Stimulated activated effector memory CD8-positive, alpha-beta T cell treated with anti-CD3 and anti-CD28 coated beads, Interleukin-12 subunit alpha, Interleukin-12 subunit beta, amount 100 ng/mL, for 72 hours (primary cell): ENCODE results near the gene ENOX2.
A peak's percentile ranks its signal among the peaks of the same experiment; 100 is the strongest.
"Not testable (repeated sequence)": the region's sequence is repeated elsewhere in the genome, so short reads cannot be mapped to it uniquely, and the experiment has no call there.

Source experiments
- ATAC-seq: fragments of 150-1000 bp; cut with Tn5 transposase; 2 replicates; pipeline ENCODE4 v1.10.0; 2021
- DNase-seq, 2 donors: peaks; one replicate each; pipeline ENCODE4 v3.0.0; 2021 to 2022; ENCODE audit warnings: low spot score in 2 of 2
- H3K27ac Mint-ChIP-seq: one replicate; pipeline ENCODE4 v1.8.0; 2022; ENCODE audit warnings: mild to moderate bottlenecking, mixed read lengths
- H3K36me3 Mint-ChIP-seq: one replicate; pipeline ENCODE4 v1.8.0; 2022; ENCODE audit warnings: mild to moderate bottlenecking, mixed read lengths
- H3K4me1 Mint-ChIP-seq: one replicate; pipeline ENCODE4 v1.8.0; 2022; ENCODE audit warnings: mixed read lengths
- H3K4me3 Mint-ChIP-seq: one replicate; pipeline ENCODE4 v1.8.0; 2022; ENCODE audit warnings: mild to moderate bottlenecking, mixed read lengths
- H3K9me3 Mint-ChIP-seq: one replicate; pipeline ENCODE4 v1.8.0; 2022; ENCODE audit warnings: mixed read lengths

ENOX2 gene

GRCh38 chrX:130848763-130849162 lies 54.2 kb downstream of the ENOX2 start:
- no peak overlapping the region for H3K27ac Mint-ChIP-seq
- no peaks in the 10 kb centered on the region for H3K9me3 Mint-ChIP-seq
- no peak for DNase-seq
- H3K4me1 Mint-ChIP-seq, result no peaks in the 10 kb centered on the region
- no peak overlapping the region for H3K4me3 Mint-ChIP-seq
- H3K36me3 Mint-ChIP-seq, result no peaks in the 10 kb centered on the region
- no peak for ATAC-seq

- peaks cover 7% of the 10 kb centered on the region for H3K4me1 Mint-ChIP-seq
- ATAC-seq (no peak), DNase-seq (no peak)
- no peaks in the 10 kb centered on the region for H3K9me3 Mint-ChIP-seq
- no peak overlapping the region for H3K27ac Mint-ChIP-seq
- H3K36me3 Mint-ChIP-seq, result no peaks in the 10 kb centered on the region
- H3K4me3 Mint-ChIP-seq, result no peak overlapping the region
These were observed 56.3 kb downstream of the ENOX2 start for GRCh38 chrX:130846746-130847145.

DNA sequence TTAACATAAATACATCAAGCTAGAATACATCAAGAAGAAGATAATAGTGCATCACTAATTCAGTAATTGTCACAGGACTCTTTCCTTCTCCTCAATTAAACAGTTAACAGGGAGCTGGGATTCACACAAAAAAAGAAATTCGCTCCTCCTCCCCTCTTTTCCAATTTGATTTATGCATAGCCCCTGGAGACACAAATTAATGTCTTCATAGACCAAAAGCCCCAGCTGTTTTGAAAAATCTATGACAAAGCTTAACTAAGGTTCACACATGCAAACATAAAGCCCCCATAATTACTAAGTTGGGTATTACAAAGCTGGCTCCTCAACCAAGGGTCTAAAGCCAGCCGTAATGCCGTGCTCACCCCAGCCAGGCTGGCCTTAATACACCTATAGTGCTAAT lies 61.2 kb downstream of the ENOX2 start:
- H3K4me3 Mint-ChIP-seq, result no peak overlapping the region
- ATAC-seq (no peak), DNase-seq (no peak)
- H3K9me3 Mint-ChIP-seq, result no peaks in the 10 kb centered on the region
- no peak overlapping the region for H3K27ac Mint-ChIP-seq
- H3K36me3 Mint-ChIP-seq, result no peaks in the 10 kb centered on the region
- H3K4me1 Mint-ChIP-seq, result peaks cover 7% of the 10 kb centered on the region

GRCh38 chrX:130840345-130840744 lies 62.7 kb downstream of the ENOX2 start:
- DNase-seq (no peak), ATAC-seq (no peak)
- Mint-ChIP-seq H3K9me3 (no peaks in the 10 kb centered on the region), H3K4me1 (peaks cover 7% of the 10 kb centered on the region), H3K36me3 (no peaks in the 10 kb centered on the region), H3K27ac (no peak overlapping the region), H3K4me3 (no peak overlapping the region)

GRCh38 chrX:130836447-130836846 lies 66.6 kb downstream of the ENOX2 start:
- Mint-ChIP-seq H3K4me1 (peaks cover 14% of the 10 kb centered on the region), H3K4me3 (no peak overlapping the region), H3K9me3 (no peaks in the 10 kb centered on the region), H3K36me3 (no peaks in the 10 kb centered on the region), H3K27ac (no peak overlapping the region)
- ATAC-seq (no peak), DNase-seq (no peak)

DNA sequence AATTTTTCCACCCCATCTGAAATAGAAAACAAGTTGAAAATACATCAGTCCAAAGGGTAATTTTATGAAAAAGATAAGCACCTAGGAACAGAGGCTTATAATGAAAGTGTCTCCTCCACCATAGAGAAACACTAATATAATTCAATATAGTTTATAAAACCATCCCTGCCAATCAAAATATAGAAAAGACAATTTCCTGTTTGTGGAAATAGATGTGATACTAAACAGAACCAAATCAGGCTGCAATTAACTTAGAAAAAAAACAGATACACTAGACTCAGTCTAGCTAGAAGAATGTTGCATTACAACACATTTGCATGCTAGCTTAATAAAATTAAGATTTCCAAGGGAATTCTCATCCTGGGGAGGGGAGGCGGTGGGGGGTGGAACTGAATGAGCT lies 68.2 kb downstream of the ENOX2 start:
- Mint-ChIP-seq H3K36me3 (no peaks in the 10 kb centered on the region), H3K4me1 (peaks cover 23% of the 10 kb centered on the region)
- ATAC-seq, result no peak

DNA sequence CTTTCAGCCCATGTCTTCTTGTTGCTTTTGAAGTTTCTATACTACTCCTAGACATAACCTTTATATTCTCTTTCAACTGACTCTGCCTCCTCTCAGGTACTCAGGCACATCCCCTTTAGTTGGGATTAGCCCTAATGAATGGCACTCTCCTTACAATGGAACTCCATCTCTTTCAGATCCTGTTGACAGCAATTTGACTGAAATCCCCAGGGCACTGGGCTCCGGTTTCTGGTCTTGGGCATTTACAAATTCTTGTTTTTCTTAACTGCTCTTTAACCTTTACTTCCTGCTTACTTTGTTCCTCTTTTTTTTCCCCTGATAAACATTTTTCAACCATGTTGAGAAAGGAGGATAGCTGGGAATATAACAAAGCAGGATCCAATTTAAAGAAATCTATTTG lies 68.9 kb downstream of the ENOX2 start:
- ATAC-seq, result no peak
- Mint-ChIP-seq H3K27ac (no peak overlapping the region), H3K36me3 (no peaks in the 10 kb centered on the region), H3K4me1 (peaks cover 23% of the 10 kb centered on the region), H3K4me3 (no peak overlapping the region), H3K9me3 (no peaks in the 10 kb centered on the region)
- no peak for DNase-seq

More for the DNA sequence above, 68.2 kb downstream of the ENOX2 start:
- DNase-seq, result no peak
- H3K4me3 Mint-ChIP-seq, result no peak overlapping the region
- no peaks in the 10 kb centered on the region for H3K9me3 Mint-ChIP-seq
- H3K27ac Mint-ChIP-seq, result no peak overlapping the region

- no peak for DNase-seq
- Mint-ChIP-seq H3K27ac (no peak overlapping the region), H3K4me3 (no peak overlapping the region), H3K9me3 (no peaks in the 10 kb centered on the region), H3K36me3 (no peaks in the 10 kb centered on the region), H3K4me1 (peaks cover 23% of the 10 kb centered on the region)
- ATAC-seq, result no peak
These were observed 71.7 kb downstream of the ENOX2 start for GRCh38 chrX:130831347-130831722.

GRCh38 chrX:130830599-130831346 lies 72.2 kb downstream of the ENOX2 start:
- ATAC-seq (no peak), DNase-seq (no peak)
- Mint-ChIP-seq H3K9me3 (no peaks in the 10 kb centered on the region), H3K4me3 (no peak overlapping the region), H3K4me1 (peaks cover 23% of the 10 kb centered on the region), H3K27ac (peak overlapping the region; percentile 24), H3K36me3 (no peaks in the 10 kb centered on the region)

GRCh38 chrX:130829526-130830515 lies 73.2 kb downstream of the ENOX2 start:
- Mint-ChIP-seq H3K36me3 (no peaks in the 10 kb centered on the region), H3K4me3 (no peak overlapping the region), H3K4me1 (peaks cover 23% of the 10 kb centered on the region), H3K27ac (peak overlapping the region; percentile 24), H3K9me3 (no peaks in the 10 kb centered on the region)
- ATAC-seq (no peak), DNase-seq (no peak)

DNA sequence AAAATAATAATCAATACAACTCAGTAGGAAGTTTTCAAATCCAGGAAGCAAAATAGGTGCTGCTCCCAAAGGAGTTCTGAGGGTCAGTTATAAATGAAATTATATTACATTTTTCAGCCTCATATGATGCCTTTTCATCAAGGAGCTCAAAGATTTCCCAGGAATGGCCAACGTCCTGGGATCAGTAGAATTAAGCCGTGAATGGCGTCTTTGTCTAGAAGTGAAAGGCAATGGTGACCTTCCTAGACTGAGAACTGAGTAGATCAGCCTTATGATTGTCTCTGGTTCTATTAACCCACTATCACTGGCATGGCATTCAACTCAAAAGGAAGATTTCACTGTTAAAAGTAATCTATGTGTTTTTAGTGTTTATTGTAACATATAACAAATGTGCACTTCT lies 74.4 kb downstream of the ENOX2 start:
- peaks cover 23% of the 10 kb centered on the region for H3K4me1 Mint-ChIP-seq
- DNase-seq (no peak), ATAC-seq (no peak)
- H3K9me3 Mint-ChIP-seq, result no peaks in the 10 kb centered on the region
- H3K4me3 Mint-ChIP-seq, result no peak overlapping the region
- no peaks in the 10 kb centered on the region for H3K36me3 Mint-ChIP-seq
- no peak overlapping the region for H3K27ac Mint-ChIP-seq

DNA sequence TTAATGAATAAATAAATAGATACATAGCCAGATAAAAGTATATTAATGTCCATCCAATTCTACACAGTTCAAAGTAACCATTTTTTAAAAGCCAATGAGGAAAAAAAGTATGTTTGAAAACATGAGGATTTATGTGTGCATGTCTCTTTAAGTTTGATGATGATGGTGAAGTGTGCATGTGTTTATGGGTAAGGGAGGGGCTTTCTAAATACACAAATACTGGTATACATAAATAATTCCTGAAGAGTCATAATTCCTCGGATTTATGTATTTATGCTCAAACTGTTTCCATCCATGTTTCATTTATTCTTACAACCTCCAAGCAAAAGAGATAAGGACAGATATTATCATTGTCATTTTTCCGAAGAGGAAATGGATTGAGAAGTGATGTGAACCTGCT lies 75.4 kb downstream of the ENOX2 start:
- no peak for DNase-seq
- H3K4me3 Mint-ChIP-seq, result no peak overlapping the region
- H3K27ac Mint-ChIP-seq, result no peak overlapping the region
- no peak for ATAC-seq
- H3K9me3 Mint-ChIP-seq, result no peaks in the 10 kb centered on the region
- peaks cover 15% of the 10 kb centered on the region for H3K4me1 Mint-ChIP-seq
- H3K36me3 Mint-ChIP-seq, result no peaks in the 10 kb centered on the region

DNA sequence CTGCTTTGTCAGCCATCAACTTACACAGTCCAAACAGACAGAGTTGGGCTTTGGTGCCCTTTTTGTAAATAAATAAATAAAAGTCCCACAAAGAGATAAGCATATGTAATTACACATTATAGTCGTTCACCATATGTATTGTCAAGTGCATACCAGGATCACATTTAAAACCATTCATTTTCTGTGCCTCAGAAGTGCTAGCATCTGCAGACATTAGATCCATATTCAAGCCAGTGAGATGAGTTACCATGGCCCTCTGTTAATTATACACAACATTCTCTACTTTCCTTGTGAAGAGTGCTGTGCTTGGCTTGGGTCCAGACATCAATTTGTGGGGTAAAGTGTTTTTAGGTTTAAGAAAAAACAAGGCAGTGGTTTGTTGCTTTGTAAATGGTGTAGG lies 76.8 kb downstream of the ENOX2 start:
- peaks cover 8% of the 10 kb centered on the region for H3K4me1 Mint-ChIP-seq
- no peaks in the 10 kb centered on the region for H3K9me3 Mint-ChIP-seq
- H3K36me3 Mint-ChIP-seq, result no peaks in the 10 kb centered on the region
- no peak overlapping the region for H3K4me3 Mint-ChIP-seq
- no peak overlapping the region for H3K27ac Mint-ChIP-seq
- DNase-seq (no peak), ATAC-seq (no peak)

DNA sequence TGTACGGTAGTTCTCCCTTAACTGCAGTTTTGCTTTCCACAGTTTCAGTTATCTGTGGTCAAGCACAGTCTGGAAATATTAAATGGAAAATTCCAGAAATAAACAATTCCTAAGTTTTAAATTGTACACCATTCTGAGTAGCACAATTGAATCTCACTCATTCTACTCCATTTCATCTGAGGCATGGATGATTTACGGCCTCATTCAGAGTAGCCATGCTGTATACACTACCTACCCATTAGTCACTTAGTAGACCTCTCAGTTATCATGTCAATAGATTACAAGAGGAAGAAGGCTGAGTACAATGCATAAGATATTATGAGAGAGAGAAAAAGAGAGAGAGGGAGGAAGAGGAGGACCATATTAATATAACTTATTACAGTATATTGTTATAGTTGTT lies 77.5 kb downstream of the ENOX2 start:
- no peak for ATAC-seq
- no peak for DNase-seq
- no peak overlapping the region for H3K27ac Mint-ChIP-seq
- H3K36me3 Mint-ChIP-seq, result no peaks in the 10 kb centered on the region
- peaks cover 8% of the 10 kb centered on the region for H3K4me1 Mint-ChIP-seq
- no peak overlapping the region for H3K4me3 Mint-ChIP-seq
- H3K9me3 Mint-ChIP-seq, result no peaks in the 10 kb centered on the region

- not testable (repeated sequence) for ATAC-seq, DNase-seq
These were observed 83.6 kb downstream of the ENOX2 start for GRCh38 chrX:130819367-130819766.

GRCh38 chrX:130813932-130814331 lies 89.1 kb downstream of the ENOX2 start:
- not testable (repeated sequence) for H3K36me3 Mint-ChIP-seq, DNase-seq, H3K4me3 Mint-ChIP-seq, H3K27ac Mint-ChIP-seq, ATAC-seq
- Mint-ChIP-seq H3K4me1 (peaks cover 13% of the 10 kb centered on the region), H3K9me3 (peaks cover 11% of the 10 kb centered on the region)

More at GRCh38 chrX:130819367-130819766, 83.6 kb downstream of the ENOX2 start:
- not testable (repeated sequence) for H3K36me3 Mint-ChIP-seq, H3K27ac Mint-ChIP-seq, H3K4me3 Mint-ChIP-seq, H3K9me3 Mint-ChIP-seq
- H3K4me1 Mint-ChIP-seq, result peaks cover 18% of the 10 kb centered on the region
